HTR-8/SVneo (cell line): ENCODE measurements around the gene ABLIM1.
A peak's percentile ranks its signal among the peaks of the same experiment; 100 is the strongest.

Experiments
- DNase-seq: peaks from one replicate; pipeline ENCODE4 v3.0.0; 2011; ENCODE audit warnings: low spot score, mixed read lengths; ENCODE audit not compliant: insufficient read length
- FAIRE-seq: peaks from 2 replicates; lab custom pipeline; 2011; peaks lifted over from hg19 to GRCh38; lab: Jason Lieb, UNC

Gene ABLIM1

DNA sequence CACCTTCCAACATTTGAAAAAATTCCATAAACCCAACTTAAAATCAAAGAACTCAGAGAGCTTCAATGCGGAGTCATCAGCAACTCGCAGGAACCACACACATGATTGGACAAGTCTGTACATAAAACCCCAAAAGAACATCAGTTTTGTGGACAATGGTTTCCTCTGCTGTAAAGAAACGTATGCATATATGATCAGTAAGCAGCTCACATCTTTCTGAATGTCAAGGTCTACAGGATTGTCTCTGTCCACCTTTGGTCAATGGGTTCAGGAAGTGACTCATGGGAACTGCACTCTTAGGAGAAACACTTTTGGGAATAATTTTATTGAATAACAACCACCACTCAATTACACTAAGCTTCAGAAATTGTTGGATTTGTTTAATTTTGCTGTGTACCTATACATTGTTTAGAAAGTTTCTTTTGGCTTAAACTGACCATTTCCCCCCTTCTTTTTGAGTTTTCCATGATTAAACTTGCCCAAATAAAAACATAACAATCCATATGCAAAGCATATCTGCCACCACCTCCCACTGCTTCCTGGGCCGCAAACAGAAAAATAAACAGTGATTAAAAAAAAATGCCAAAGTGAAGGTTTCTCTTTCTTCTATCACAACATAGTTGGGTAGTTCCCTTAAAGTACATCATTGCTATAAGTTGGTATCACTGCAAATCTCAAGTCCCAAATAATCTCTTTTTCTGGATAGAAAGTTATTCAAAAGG, 226.5 kb downstream of the ABLIM1 start:
- FAIRE-seq (no peak), DNase-seq (no peak)

DNA sequence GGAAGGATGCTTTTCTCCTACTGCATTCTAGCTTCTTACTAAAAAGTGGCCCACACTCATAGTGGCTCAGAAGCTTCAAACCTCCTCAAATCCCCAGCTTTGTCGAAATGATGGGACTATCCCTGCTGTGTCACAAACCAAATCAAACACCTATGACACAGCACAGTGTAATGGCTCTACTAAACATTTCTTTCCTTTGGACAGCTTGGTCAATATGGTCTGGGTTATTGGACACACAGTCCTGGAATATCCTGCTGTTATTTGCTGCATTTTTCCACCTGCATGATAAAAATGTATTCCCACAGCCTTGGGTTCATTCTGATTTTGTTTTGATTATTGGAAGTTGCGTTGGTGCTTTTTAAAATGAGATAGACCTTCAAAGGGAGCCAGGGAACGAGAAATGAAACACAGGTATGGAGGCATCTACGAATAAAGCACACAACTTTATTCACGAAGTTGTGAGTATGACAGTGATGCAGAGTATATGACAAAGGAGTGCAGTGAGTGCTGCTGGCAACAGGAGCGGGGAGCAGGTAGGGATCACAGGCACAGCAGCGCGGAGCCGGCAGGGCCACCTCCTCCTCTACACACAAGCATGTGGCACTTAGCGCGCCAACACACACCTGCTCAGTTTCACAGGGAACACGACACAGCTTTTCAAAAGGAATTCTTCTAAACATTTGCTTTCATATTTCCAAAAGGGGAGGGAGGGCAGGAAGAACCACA, 227.2 kb downstream of the ABLIM1 start:
- FAIRE-seq: no peak

GRCh38 chr10:114429581-114430335, 228.3 kb downstream of the ABLIM1 start:
- DNase-seq (no peak), FAIRE-seq (no peak)

More for the DNA sequence above, 227.2 kb downstream of the ABLIM1 start:
- DNase-seq: no peak

GRCh38 chr10:114427124-114427852, 230.8 kb downstream of the ABLIM1 start:
- DNase-seq (no peak), FAIRE-seq (no peak)

- FAIRE-seq (no peak), DNase-seq (no peak)
Observed at GRCh38 chr10:114426476-114426875, 231.6 kb downstream of the ABLIM1 start.

DNA sequence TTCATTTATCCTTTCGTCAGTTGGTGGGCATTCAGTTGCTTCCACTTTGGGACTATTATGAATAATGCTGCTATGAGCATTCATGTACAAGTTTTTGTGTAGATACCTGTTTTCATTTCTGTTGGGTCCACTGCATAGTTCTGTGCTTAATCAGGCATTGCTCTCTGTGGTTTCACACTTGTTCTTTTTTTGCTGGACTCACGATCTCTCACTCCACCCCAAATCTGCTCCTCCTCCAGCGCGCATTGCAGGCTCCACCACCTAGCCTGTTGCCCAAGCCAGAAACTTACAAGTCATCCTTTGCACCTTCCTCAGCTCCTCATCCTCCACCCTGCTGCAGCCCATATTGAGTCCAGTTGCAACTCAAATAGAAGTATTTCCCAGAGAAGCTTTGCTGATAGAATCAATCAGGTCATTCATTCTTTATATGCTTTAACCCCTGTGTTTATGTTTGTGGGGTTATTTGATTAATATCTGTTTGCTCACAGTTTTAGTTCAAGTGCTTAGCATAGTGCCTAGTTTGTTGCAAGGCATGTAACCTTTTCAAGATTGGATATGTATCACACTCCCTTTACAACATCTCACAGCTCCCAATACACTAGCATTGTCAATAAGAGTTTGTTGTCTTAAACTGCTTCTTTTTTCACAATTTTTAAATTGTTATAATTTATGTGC, 237.1 kb downstream of the ABLIM1 start:
- DNase-seq: no peak
- FAIRE-seq: no peak

GRCh38 chr10:114418109-114418508, 240.0 kb downstream of the ABLIM1 start:
- no peak for DNase-seq
- no peak for FAIRE-seq

DNA sequence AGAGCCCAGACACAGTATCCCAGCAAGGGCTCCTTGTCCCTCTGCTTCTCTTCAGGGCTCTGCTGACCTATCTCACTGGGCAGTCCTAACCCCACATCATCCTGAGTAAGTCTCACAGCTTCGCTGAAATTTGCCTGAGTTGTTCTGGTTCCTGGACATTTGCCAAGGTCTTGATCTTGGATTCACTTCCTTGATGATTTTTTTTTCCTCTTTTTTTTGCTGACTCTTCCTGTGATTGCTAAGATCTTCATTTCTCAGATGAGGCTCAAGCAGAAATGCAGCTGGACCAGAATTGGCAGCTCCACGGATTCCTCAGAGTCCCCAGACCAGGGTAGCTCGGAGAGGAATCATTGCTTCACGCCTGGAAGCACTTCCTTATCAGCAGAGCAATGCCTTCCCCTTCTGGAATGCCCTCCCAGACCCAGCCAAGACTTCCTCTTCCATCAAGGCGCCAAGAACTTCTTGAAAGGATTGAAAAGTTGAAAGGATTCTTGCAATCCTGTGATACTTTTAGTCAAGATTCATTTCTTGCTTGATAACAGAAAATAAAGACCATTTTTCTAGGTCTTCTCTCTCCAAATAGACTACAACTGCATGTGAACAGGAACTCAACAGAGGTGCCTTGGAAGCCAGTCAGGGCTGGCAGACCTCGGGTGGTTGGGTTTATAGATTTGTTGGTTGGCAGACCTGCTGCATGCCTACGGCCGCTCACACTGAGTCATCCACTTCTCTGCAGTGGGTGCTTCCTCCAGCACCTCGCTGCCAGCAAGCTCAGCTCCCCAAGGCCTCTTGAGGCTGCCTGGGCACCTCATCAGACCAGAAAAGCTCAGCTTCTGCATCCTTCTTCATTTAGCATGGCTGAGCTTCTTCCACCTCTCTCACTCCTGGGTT, 244.9 kb downstream of the ABLIM1 start:
- FAIRE-seq: no peak

DNA sequence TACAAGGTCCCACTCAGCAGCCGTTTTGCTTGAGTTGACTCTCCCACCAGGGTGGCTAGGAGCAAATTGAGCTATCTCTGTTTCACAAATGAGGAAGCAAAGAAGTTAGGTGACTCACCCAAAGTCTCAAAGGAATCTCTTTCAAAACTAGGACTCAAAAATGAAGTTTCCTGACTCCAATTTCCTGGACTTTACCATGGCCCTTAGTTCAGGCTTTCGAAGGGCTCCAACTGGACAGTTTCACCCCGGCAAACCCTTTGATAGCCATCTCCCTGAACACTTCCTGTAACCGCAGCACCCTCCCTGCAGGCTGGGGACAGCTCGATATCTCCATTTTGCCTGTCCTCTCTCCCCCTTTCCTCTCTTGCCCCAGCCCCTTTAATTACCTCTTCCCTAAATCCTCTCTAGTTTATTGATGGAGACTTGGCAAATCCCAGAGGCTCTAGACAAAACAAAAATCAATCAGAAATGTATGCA, 249.1 kb downstream of the ABLIM1 start:
- FAIRE-seq (no peak), DNase-seq (no peak)

More for the DNA sequence above, 244.9 kb downstream of the ABLIM1 start:
- peak; percentile 25 for DNase-seq

DNA sequence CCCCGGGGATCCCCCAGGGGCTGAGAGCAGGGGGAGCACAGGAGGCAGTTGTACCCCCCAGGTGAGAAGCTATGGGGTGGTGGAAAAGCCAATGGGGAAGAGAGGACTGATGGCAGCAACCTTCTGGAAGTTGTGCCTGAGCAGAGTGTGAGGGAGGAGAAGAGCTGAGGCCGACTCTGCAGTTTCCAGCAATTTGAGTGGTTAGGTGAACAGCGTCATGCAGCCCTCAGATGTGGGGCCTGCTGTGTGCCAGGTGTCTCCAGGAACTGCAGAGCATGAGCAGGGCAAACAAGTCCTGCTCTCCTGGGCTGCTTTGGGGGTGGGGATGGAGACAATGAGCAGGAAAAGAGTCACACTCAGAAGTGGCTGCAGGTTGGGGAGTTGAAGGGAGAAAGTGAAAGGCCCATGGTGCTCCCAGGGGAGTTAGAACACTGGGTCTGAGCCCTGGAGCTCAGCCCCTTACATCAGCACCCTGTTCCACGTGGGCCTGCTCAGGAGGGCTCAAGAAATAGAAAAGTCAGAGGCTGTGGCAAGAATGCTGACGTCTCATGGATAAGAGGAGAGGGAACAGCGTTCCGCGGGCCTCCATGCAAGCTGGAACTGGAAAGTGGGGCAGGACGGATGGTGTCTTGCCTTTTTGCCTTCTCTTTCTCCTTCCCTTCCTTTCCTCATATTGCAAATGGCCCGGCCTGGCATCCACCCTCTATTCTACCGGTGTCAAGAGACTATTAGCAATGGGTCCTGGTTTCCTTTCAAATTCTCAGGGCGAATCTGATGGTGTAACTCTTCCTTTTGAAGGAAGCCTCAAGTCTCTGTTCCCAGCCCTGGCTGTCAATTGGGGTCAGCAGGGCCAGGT, 249.7 kb downstream of the ABLIM1 start:
- DNase-seq (no peak), FAIRE-seq (no peak)

- no peak for FAIRE-seq
- DNase-seq: no peak
Observed at GRCh38 chr10:114406455-114406854, 251.6 kb downstream of the ABLIM1 start.

GRCh38 chr10:114405011-114405350, 253.1 kb downstream of the ABLIM1 start:
- FAIRE-seq (no peak), DNase-seq (no peak)

- FAIRE-seq: no peak
- DNase-seq: no peak
Observed at GRCh38 chr10:114404171-114405010, 253.7 kb downstream of the ABLIM1 start, which contains the start of gene AFAP1L2. AFAP1L2 (minus strand) TSS chr10:114404502; CDS start chr10:114404455, 47 bp downstream.

- FAIRE-seq (no peak), DNase-seq (no peak)
Observed at GRCh38 chr10:114403541-114404161, 254.4 kb downstream of the ABLIM1 start.

DNA sequence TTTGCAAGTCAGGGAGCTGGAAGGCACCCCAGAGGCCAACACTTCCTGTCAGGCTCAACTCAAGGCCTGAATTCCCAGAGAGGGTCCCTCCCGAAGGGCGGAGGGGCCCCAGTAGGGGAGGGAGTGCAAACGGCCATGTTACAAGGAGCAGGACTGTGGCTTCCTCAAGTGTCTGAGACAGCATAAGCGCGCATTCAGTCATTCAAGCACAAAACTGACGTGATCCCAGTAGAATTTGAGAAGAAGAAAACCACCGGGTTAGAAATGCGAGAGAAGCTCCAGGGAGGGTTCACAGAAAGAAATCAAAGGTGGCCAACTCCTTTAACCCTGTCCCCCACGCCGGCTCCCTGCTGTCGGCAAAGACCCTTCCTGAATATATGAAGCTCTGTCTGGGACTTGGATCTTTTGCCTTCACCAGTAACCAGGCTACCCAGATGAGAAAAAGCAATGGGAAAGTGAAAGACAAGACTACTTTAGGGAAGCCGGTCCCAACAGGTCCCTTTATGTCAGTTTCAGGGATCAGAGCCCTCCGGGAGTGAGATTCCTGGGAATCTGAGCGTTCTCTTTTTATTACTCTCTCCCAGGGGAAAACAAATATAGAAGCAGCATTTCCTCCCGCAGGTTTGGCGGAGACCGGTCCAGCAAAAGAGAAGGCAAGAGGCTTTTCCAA, 255.1 kb downstream of the ABLIM1 start:
- FAIRE-seq: no peak
- DNase-seq: no peak

GRCh38 chr10:114402233-114402632, 255.8 kb downstream of the ABLIM1 start:
- DNase-seq (no peak), FAIRE-seq (no peak)
